ENCODE results near the gene ZDHHC14. TPM values are rescaled to one million over a fixed set of nuclear protein-coding genes. Genes with fewer than 3 reads are reported as not detected.

ZDHHC14 gene
- total RNA-seq, 4 donors from 2014 or later: 7.1 to 11.4 (median 9.8) TPM

DNA sequence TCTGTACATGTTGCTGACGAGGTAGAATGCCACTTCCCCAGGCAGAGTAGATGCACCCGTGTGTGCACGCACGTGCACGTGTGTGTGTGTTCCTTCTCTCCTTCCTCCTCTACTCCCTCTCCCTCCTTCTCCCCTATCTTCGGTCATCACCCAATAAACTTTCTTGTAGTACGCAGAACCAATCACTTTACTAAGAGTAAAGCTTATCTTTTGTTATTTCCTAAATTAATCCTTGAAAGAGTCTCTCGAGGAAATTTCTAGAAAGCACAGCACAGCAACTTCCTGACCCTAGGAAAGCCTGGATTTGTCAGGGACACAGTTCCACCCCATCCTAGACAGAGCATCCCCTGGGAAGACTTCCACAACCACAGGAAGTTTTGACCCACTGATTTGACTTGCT lies 166.1 kb downstream of the ZDHHC14 start:
- Histone ChIP-seq H3K4me3 (no peak overlapping the region), H3K4me1 (no peaks in the 10 kb centered on the region), H3K27ac (replicated peaks in 1 of 4) (no peak overlapping the region), H3K27me3 (no peaks in the 10 kb centered on the region), H3K36me3 (peaks cover 0 to 18% (median 7%) of the 10 kb centered on the region in 4 donors), H3K9me3 (no peaks in the 10 kb centered on the region)
- 86% methylated on average over 8 of the region's 8 CpGs for WGBS
- intact Hi-C loops (cut with DNase I): no loop called here
- no peak for TF ChIP-seq POLR2AphosphoS5 (IDR thresholded peaks at IDR 0.05)
- TF ChIP-seq POLR2A (IDR thresholded peaks at IDR 0.05; ENCODE audit: low read depth): no peak
- no peak for TF ChIP-seq CTCF (IDR thresholded peaks at IDR 0.05)
- TF ChIP-seq EP300 (IDR thresholded peaks at IDR 0.05): no peak
- DNase-seq (ENCODE audit: extremely low spot score): no peak

DNA sequence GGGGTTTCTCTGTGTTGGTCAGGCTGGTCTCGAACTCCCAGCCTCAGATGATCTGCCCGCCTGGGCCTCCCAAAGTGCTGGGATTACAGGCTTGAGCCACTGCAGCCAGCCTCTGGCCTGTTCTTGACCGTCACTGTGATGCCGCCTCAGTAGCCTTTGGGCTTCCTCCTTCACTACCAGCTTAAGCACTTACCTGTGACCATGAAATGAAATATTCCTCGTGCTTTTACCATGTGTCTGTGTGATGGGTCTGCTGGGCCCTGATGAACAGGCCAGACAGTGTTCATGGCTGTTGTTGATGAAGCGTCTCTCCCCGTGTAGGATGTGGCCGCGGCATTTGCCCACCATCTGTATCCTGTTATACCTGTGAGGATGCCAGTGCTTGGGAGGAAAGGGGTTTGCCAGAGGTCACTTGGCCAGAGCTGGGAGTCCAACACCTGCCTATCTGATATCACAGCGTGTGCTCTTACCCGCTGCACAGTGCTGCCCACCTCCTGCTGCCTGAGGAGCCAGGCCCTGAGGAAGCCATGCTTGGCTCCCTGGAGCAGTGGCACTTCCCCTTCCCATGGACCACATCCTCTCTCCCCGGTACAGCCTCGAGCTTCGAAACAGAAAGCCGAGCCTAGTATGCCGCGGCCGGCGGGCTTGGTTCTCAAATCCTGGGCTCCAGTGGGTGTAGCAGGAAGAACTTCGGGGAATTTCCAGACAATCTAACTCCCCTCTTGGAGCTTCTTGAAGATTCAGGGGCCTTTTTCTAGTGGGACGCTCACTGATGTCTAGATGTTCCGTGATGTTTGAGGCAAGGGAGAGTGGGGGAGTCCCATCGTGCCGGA lies 167.9 kb downstream of the ZDHHC14 start:
- TF ChIP-seq POLR2AphosphoS5 (IDR thresholded peaks at IDR 0.05): no peak
- no peak for TF ChIP-seq CTCF (IDR thresholded peaks at IDR 0.05)
- TF ChIP-seq EP300 (IDR thresholded peaks at IDR 0.05): no peak
- no peak for TF ChIP-seq POLR2A (IDR thresholded peaks at IDR 0.05; ENCODE audit: low read depth)
- no peak for DNase-seq (ENCODE audit: extremely low spot score)
- Histone ChIP-seq H3K27me3 (no peaks in the 10 kb centered on the region), H3K36me3 (peaks cover 0 to 6% (median 2%) of the 10 kb centered on the region in 4 donors), H3K9me3 (no peaks in the 10 kb centered on the region), H3K4me1 (no peaks in the 10 kb centered on the region), H3K4me3 (no peak overlapping the region), H3K27ac (replicated peaks in 1 of 4) (no peak overlapping the region)
- WGBS: 87% methylated on average over 23 of the region's 24 CpGs
- intact Hi-C loops (cut with DNase I): no loop called here

- no peak for DNase-seq (ENCODE audit: extremely low spot score)
- peaks cover 0 to under 1% (median 0%) of the 10 kb centered on the region in 4 donors for H3K36me3 ChIP-seq
- WGBS: 95% methylated on average over 3 of the region's 3 CpGs
Observed at GRCh38 chr6:157549468-157549745, 168.4 kb downstream of the ZDHHC14 start.

GRCh38 chr6:157550114-157550989 lies 169.4 kb downstream of the ZDHHC14 start:
- TF ChIP-seq POLR2A (IDR thresholded peaks at IDR 0.05; ENCODE audit: low read depth) (no peak), EP300 (IDR thresholded peaks at IDR 0.05) (no peak), POLR2AphosphoS5 (IDR thresholded peaks at IDR 0.05) (no peak)
- no peaks in the 10 kb centered on the region for H3K36me3 ChIP-seq
- H3K27me3 ChIP-seq: no peaks in the 10 kb centered on the region
- no peaks in the 10 kb centered on the region for H3K9me3 ChIP-seq
- H3K27ac ChIP-seq (replicated peaks in 1 of 4): no peak overlapping the region
- intact Hi-C loops (cut with DNase I): no loop called here
- 91% methylated on average over 12 of the region's 12 CpGs for WGBS
- DNase-seq (ENCODE audit: extremely low spot score): no peak
- no peaks in the 10 kb centered on the region for H3K4me1 ChIP-seq
- H3K4me3 ChIP-seq: no peak overlapping the region

More at GRCh38 chr6:157549468-157549745, 168.4 kb downstream of the ZDHHC14 start:
- Histone ChIP-seq H3K27me3 (no peaks in the 10 kb centered on the region), H3K9me3 (no peaks in the 10 kb centered on the region), H3K4me3 (no peak overlapping the region), H3K4me1 (no peaks in the 10 kb centered on the region), H3K27ac (replicated peaks in 1 of 4) (no peak overlapping the region)
- intact Hi-C loops (cut with DNase I): no loop called here
- TF ChIP-seq EP300 (IDR thresholded peaks at IDR 0.05): no peak
- no peak for TF ChIP-seq POLR2AphosphoS5 (IDR thresholded peaks at IDR 0.05)
- TF ChIP-seq POLR2A (IDR thresholded peaks at IDR 0.05; ENCODE audit: low read depth): no peak
- TF ChIP-seq CTCF (IDR thresholded peaks at IDR 0.05): no peak
